Activated CD8-positive, alpha-beta memory T cell treated with anti-CD3 and anti-CD28 coated beads for 24 hours (primary cell): Measurements from ENCODE around the gene LCE1B.

ENCODE experiments used
- DNase-seq: peaks from one replicate; pipeline ENCODE4 v3.0.0-alpha.2; 2020

The LCE1B gene

GRCh38 chr1:152811671-152812070 lies at the start of gene LCE1B:
Gene LCE1B (plus strand): TSS chr1:152811971. CDS start chr1:152812447, 476 bp downstream.
- DNase-seq: no peak

- DNase-seq: no peak
These were observed 42.8 kb upstream of the LCE1B start for GRCh38 chr1:152768847-152769533.

- DNase-seq: no peak
These were observed 41.4 kb upstream of the LCE1B start for GRCh38 chr1:152770411-152770810.

- no peak for DNase-seq
These were observed 36.9 kb upstream of the LCE1B start, which contains the start of gene LCE1F for GRCh38 chr1:152774875-152775274. Gene LCE1F (plus strand): TSS chr1:152775140. CDS start chr1:152776372, 1,232 bp downstream.

- DNase-seq: no peak
These were observed 35.4 kb upstream of the LCE1B start for GRCh38 chr1:152776361-152776760.

- no peak for DNase-seq
These were observed 34.1 kb upstream of the LCE1B start for GRCh38 chr1:152777510-152778137.

- no peak for DNase-seq
These were observed 28.7 kb upstream of the LCE1B start for GRCh38 chr1:152783095-152783494.

- DNase-seq: no peak
These were observed 25.7 kb upstream of the LCE1B start, which contains the start of gene LCE1E for GRCh38 chr1:152786077-152786476. Gene LCE1E (plus strand): TSS chr1:152786257. CDS start chr1:152787300, 1,043 bp downstream.

GRCh38 chr1:152795686-152796085 lies 16.1 kb upstream of the LCE1B start:
- DNase-seq: no peak

GRCh38 chr1:152796421-152796820 lies 15.3 kb upstream of the LCE1B start, which contains the start of gene LCE1D:
Gene LCE1D (plus strand): TSS chr1:152796721. CDS start chr1:152797795, 1,074 bp downstream.
- DNase-seq: no peak

- DNase-seq: no peak
These were observed 10.4 kb upstream of the LCE1B start for GRCh38 chr1:152801333-152801732.

- no peak for DNase-seq
These were observed 5.2 kb upstream of the LCE1B start, which contains the start of gene LCE1C for GRCh38 chr1:152806576-152806975. Gene LCE1C (minus strand): TSS chr1:152806651. CDS start chr1:152805478, 1,173 bp downstream.

GRCh38 chr1:152811050-152811449 lies 721 bp upstream of the LCE1B start:
- no peak for DNase-seq

GRCh38 chr1:152817309-152817708 lies 5.5 kb downstream of the LCE1B start:
- no peak for DNase-seq

GRCh38 chr1:152823294-152823693 lies 11.5 kb downstream of the LCE1B start:
- no peak for DNase-seq

GRCh38 chr1:152824964-152825363 lies 13.2 kb downstream of the LCE1B start:
- DNase-seq: no peak

- no peak for DNase-seq
These were observed 15.4 kb downstream of the LCE1B start, which contains the start of gene LCE1A for GRCh38 chr1:152827173-152827572. Gene LCE1A (plus strand): TSS chr1:152827473. CDS start chr1:152827473, 0 bp downstream.

- no peak for DNase-seq
These were observed 25.1 kb downstream of the LCE1B start for GRCh38 chr1:152836870-152837269.

- DNase-seq: no peak
These were observed 30.8 kb downstream of the LCE1B start, which contains the start of gene LCE6A for GRCh38 chr1:152842556-152842955. Gene LCE6A (plus strand): TSS chr1:152842856. CDS start chr1:152843521, 665 bp downstream.

- no peak for DNase-seq
These were observed 43.9 kb downstream of the LCE1B start for GRCh38 chr1:152855661-152856060.

GRCh38 chr1:152858062-152858461 lies 46.3 kb downstream of the LCE1B start:
- DNase-seq: no peak

GRCh38 chr1:152859696-152860095 lies 47.9 kb downstream of the LCE1B start, which contains the start of gene LCE7A:
Gene LCE7A (plus strand): TSS chr1:152859996. CDS start chr1:152860698, 702 bp downstream.
- DNase-seq: no peak

- DNase-seq: no peak
These were observed 48.4 kb downstream of the LCE1B start for GRCh38 chr1:152860129-152860528.

GRCh38 chr1:152861374-152861773 lies 49.6 kb downstream of the LCE1B start:
- DNase-seq: no peak
